ENCODE measurements around the gene INPP4A. TPM values are rescaled to one million over a fixed set of nuclear protein-coding genes. Genes with fewer than 3 reads are reported as not detected.

The INPP4A gene
- total RNA-seq, 1 donor from 2014 or later = 73.0 TPM

DNA sequence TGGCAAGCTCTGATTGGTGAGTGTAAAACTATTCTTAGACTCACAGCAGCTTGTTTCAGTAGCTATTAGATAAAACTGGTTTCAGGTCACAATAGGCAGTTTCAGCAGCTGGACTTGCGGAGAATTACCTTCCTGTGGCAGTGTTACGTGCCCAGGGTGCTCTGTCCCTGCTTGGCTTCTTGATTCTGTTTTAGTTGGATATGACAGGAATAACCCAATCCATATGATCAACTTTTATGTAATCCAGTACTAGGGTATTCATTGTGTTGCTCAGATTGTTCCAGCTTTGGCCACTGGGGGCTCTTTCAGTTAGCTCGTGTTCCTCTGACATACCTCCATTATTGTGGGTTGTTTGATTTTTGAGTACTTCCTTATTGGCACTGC lies 43.1 kb downstream of the INPP4A start:
- no peak for FAIRE-seq
- DNase-seq (ENCODE audit: low spot score in 2 of 2) = no peak

DNA sequence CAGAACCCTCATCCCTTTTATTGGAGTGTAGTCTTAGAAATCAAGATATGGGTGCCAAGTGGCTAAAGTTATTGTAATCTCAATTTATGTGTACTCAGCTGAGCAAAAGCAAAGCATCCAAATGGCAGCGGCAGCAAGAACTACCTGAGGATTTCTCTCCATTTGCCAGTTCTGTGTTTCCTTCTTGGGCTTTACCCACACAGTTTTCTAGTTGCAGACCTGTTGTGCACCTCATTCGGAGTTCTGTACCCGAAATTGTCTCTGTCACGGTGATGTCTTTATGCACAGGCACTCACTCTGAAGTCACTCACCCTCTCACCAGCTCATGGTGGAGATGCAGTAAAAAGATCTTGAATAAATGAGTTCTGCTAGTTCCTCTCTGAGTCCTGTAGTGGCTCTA lies 43.6 kb downstream of the INPP4A start:
- DNase-seq (ENCODE audit: low spot score in 2 of 2) = no peak
- FAIRE-seq = no peak

DNA sequence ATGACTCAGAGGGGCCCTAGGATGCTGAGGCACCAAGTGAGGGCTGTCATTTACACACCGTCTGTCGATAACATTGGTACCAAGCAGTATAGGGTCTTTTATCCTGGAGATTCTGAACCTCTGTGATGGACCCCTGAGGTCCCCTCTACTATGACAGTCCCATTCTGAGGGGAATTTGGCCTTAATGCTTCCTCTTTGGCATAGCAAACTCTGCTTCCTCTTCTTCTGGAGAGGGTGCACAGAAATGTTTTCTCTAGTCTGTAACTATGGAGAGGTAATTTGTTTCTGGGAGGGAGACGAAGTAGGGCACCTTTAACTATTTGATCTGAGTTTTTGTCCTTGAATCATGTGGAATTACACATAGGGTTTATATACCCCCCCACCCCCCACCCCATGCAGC lies 44.8 kb downstream of the INPP4A start:
- FAIRE-seq (no peak), DNase-seq (ENCODE audit: low spot score in 2 of 2) (no peak)

DNA sequence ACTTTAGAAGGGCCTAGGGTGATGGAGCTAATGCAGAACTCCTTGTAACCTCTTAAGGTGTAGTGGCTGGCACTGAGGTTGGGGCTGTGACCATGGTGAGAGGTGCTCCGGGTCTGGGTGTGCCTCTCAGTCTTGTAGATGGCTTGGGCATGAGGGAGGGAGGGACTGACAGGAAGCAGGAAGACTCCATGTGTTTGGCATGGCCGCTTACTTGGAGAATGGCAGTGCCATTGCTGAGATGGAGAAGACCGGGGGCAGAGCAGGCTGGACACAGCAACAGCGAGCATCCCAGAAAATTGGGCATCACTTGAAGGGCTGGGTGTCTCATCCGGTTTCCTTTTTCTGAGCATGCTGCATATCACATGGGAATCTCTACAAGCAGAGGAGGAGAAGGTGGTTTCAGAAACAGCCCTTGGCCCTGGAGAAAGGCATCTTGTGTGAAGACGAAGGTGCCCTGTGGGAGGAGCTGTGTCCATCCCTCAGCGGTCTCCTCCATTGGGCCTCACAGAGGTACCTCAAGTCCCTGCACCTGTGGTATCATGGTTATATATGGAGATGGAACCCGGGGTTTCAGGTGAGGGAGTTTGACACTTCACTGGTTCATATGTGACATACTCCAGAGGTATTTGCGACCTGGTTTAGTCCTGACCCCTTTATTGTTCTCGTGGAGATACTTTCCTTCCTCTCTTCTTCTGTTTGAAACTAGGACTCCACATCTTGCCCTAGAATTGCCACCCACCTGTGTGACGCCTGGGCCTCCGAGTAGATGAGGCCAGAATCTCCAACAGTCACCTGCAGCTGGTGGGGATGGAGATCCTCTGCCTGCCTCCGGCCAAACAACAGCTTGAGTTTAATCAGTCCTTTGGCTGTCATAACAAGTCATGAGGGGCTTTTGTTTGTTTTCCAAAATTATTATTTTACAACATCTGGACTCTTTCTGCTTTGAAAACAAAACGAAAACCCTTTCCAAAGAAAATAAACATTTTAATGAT lies 45.6 kb downstream of the INPP4A start:
- no peak for DNase-seq (ENCODE audit: low spot score in 2 of 2)
- no peak for FAIRE-seq

DNA sequence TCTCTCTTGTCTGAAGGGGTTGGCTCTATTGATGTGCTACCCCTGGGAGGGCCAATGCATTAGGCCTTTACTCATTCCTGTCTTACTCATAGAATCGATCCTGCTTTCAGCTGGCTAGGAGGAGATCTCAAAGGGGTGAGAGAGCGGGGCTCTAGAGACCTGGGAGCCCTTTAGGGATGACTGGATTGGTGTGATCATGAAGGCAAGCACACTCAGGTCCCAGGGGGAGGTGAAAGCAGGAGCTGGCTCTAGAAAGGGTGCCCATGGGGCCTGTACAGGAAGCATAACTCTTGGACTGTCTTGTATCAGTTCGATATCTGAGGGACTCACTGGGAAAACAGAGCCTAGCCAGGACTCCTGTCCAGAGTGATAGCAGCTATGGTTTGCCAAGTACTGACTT lies 47.8 kb downstream of the INPP4A start:
- FAIRE-seq = no peak

DNA sequence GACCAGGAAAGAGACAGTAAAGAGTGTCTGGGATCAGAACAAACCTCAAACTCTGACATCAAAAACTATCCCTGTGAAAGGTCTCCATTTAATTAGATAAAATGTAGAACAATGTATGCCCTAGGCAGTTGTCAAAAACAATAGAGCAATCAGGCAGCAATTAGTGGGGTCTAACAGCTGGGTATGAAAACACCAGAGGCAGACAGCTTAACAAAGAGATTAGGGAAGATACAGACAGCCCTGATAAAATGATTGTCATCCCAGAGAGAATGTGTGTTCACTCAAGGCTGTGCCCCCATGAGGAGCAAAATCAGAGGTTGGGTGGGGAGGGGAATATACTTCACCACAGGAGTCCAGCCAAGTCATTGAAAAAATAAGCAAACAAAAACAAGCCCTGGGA lies 50.0 kb downstream of the INPP4A start:
- FAIRE-seq (no peak), DNase-seq (ENCODE audit: low spot score in 2 of 2) (no peak)

More for the DNA sequence above, 47.8 kb downstream of the INPP4A start:
- no peak for DNase-seq (ENCODE audit: low spot score in 2 of 2)

DNA sequence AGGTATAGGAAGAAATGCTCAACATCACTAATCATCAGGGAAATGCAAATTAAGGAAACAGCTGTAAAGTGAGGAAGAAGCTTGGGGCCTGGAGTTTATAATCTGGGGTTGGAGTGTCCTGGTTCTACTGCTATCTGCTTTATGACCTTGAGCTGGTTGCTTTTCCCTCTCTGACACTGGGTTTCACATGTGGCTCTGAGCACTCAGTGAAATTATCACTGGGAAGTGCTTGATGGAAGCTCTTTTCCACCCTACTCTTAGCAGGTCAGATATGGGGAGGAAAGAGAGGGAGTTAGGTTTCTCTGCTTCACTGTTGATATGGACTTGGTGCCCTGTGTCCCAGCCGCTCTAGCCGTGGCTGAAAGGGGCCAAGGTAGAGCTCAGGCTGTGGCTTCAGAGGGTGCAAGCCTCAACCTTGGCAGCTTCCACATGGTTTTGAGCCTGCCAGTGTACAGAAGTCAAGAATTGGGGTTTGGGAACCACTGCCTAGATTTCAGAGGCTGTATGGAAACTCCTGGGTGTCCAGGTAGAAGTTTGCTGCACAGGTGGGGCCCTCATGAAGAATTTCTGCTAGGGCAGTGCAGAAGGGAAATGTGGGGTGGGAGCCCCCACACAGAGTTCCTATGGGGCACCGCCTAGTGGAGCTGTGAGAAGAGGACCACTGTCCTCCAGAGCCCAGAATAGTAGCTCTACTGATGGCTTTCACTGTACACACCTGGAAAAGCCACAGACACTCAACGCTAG lies 52.3 kb downstream of the INPP4A start:
- DNase-seq (ENCODE audit: low spot score in 2 of 2) (no peak), FAIRE-seq (no peak)

DNA sequence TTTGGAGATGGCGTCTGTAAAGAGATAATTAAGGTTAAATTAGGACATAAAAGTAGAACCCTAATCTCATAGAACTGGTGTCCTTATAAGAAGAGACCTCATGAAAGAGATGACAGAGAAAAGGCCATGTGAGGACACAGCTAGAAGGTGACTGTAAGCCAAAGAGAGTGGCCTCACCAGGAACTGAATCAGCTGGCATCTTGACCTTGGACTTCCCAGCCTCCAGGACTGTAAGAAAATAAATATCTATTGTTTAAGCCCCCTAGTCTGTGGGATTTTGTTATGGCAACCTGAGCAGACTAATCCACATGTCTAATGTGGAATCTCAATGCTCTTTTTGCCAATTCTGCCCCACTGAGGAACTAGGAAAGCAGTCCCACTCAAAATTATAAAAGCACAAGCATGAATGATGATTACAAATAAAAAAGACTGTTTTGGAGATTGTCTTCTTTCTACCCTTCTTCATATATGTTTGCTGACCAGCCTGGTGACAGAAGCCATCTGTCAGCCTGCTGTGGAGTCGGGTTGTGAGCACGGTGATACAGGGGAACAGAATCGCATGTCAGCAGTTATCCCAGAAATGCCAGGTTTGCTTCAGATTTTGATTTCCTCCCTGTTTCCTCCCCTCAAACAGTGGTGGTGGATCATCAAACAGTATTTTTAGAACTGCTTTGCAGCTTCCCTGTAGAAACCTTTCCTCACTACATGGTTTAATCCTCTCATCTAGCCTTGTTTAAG lies 54.2 kb downstream of the INPP4A start:
- DNase-seq (ENCODE audit: low spot score in 2 of 2) = no peak
- no peak for FAIRE-seq

DNA sequence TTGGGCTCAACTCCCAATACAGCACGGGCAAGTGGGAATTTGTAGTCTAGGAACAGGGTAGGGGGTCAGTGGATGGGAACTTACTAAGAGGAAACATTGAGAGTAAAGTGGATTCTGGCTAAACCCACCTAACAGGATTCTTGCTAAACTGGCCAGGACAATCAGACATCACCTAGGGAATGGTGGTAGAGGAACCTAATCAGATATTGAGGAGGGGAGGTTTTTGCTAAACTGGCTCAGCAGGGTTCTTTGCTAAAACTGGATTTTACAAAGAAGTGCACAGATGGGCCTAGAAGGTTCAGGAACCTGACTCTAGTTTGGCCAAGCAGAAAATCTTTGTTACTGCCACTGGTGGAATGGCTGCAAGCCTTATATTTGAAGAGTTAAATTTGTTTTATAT lies 55.9 kb downstream of the INPP4A start:
- FAIRE-seq (no peak), DNase-seq (ENCODE audit: low spot score in 2 of 2) (no peak)

DNA sequence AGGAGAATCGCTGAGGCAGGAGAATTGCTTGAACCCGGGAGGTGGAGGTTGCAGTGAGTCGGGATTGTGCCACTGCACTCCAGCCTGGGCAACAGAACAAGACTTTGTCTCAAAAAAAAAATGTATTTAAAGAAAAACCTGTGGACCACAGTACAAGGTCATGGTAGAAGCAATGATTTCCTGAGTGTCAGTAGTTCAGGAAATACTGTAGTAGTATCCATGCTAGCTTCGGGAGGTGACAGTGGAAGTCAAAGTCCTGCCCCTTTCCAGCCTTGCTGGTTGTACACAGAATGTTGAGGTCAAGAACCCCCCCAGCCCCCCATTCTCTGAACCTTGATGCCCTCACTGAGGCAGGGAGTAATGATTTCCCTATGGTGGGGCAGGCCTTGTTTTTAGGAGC lies 56.6 kb downstream of the INPP4A start:
- FAIRE-seq = no peak
- no peak for DNase-seq (ENCODE audit: low spot score in 2 of 2)

DNA sequence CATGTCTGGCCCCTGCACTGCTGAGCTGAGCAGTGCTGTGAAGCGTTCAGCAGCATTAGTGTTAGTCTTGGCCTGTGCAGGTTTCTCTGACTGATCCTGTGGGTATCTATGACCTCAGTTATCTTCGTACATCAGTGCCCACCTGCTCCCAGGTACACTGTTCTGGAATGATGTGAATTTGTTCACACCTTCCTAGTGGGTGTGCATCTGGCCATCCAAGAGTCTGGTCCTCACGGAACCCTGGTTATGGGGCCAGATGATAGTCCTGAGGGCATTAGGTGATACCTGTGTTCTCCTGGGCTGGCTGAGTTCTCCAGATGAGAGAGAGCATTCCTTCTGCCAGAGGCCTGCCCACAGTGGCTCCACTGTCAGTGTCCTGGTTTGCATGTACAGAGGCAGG lies 57.2 kb downstream of the INPP4A start:
- FAIRE-seq (no peak), DNase-seq (ENCODE audit: low spot score in 2 of 2) (no peak)

DNA sequence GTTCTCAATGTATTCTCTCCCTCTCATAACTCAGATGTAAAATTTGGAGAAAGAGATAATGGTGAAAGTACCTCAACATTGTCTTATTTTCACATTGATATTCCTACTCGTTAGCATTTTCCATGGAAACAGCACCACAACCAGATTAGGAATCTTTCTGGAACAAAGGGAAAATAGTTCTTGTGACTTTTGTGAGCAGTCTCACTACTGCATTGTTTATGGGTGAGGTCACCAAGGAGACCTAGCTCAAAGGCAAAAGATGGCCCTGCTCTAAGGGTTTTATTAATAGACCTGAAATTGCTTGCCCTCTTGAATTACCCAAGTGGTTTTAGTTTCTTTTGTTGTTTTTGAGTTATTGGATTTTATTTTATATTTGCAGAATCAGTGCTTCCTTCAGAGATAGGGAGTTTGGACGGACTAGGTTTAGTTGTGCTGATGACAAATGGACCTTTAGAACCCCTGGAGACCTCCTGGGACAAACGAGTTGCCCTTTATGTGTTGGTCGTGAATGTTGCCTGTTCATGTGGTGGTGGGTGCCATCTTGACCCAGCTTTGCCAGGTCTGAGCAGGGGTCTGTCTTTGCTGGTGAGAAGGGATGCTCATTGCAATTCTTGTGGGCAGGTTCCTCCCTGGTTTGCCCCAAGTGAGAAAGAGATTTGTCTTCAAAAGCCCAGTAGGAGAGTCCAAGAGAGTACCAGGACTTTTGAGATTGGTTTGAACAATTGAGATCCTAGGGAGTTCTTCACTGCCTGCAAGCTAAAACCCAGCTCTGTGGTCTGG lies 58.1 kb downstream of the INPP4A start:
- FAIRE-seq = no peak
- no peak for DNase-seq (ENCODE audit: low spot score in 2 of 2)

DNA sequence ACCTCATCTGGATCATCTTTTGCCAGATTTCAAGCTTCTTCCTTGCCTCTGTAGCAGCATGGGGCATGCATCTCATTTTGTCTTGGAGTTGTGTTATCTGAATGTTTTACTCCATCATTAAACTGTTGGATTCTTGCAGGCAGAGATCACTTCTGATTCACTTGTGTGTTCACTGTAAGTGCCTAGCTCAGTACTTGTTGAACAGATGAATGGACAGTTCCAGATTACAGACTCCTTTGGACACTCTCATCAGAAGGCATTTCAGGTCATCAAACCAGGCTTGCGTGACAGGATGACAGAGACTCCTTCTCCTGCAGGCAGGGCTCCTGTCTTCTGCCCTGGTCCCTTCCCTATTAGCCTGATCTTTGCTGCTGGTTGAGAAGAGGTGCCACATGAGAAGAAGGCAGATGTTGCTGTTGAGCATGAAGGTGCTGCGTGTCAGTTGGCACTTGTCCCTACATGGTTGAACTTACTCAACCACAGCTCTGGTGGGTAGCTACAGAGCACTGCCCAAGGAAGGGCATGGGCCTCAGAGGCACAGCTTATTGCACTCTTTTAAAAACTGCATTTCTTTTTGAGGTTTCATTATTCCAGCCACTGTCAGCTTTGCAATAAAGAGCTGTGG lies 58.9 kb downstream of the INPP4A start:
- no peak for FAIRE-seq
- DNase-seq (ENCODE audit: low spot score in 2 of 2) = no peak

DNA sequence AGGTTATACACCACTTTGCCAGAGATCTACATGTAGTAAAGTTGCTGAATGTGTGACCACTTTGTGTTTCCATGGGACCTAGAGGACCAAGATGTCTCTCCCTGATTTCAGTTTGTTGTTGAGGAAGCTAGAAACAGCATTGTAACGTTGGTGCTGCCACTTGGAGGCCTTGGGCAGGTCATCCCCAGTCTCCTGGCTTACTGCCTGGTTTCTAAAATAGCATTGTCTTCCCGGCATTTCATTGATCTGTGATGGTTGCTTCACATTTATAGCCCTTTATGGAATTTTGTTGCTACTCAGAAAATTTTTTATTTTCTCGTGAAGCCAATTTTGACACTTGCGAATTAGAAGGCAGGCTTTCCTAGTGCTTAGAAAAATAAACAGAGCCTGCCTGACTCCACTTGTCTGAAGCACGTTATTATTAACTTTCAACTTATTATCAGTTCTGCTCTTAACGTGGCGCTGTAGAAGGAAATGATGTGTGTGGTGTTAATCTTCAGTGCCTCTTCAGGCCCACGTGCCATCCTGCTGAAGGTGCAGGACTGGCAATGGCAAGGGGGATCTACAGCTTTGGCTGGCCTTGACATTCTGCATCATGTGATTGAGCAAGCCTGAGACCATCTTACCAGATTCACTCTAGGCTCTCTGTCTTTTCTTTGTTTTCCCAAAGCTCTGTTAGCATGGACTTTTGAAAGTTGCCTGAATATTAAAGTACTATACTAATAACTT lies 59.9 kb downstream of the INPP4A start:
- DNase-seq (ENCODE audit: low spot score in 2 of 2) (no peak), FAIRE-seq (no peak)

DNA sequence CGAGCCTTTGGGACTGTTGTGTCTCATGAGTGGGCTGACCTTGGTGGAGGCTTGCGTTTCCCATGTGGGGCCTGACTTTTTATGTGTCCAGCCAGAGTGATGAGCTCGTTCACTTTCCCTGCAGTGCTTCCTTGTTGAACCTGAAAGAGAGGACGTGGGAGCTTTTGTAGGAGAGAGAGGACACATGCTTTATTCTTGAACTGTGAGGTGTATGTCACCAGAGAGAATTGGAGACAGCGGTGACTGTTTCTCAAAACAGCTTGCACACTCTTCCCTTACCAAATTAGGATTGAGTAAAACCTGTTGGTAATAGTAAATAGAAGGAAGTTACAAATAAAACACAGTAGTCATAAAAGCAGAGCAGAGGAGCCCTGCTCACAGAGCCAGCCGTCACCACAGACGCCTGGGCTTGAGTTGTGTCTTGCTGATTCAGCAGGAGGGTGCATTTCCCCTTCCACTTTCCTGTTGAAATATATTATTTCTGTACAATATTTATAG lies 60.7 kb downstream of the INPP4A start:
- FAIRE-seq = no peak

DNA sequence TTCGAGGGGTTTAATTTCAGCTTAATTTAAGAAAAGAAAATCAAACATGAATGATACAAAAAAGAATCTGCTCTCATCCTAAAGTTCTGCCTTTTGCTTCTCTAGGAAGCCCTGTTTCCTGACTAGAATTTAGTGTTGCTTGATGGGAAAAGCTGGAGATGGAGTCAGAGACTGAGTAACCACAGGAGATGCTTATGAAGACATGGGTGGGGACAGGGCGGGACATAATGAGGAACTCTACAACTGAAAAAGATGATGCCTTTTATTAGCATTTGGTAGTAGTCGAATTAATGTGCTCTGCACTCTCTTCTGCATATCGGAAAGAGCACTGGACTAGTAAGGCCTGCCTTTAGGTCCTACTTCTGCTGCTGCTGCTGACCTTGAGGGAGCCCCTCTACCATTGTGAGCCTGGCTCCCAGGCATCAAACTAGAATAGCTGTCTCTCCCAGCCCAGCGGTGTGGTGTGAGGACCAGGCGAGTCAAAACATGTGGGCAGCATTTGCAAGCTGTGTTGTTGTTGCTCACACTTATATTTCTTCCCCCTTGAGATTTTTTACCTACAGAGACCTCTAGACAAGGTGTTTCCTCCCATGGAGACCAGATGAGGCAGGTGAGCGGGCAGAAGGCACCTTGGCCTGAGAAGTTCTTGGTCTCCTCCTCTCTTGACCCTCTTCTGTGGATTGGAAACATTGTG lies 61.5 kb downstream of the INPP4A start:
- DNase-seq (ENCODE audit: low spot score in 2 of 2) = no peak
- no peak for FAIRE-seq

More for the DNA sequence above, 60.7 kb downstream of the INPP4A start:
- DNase-seq (ENCODE audit: low spot score in 2 of 2) = no peak

DNA sequence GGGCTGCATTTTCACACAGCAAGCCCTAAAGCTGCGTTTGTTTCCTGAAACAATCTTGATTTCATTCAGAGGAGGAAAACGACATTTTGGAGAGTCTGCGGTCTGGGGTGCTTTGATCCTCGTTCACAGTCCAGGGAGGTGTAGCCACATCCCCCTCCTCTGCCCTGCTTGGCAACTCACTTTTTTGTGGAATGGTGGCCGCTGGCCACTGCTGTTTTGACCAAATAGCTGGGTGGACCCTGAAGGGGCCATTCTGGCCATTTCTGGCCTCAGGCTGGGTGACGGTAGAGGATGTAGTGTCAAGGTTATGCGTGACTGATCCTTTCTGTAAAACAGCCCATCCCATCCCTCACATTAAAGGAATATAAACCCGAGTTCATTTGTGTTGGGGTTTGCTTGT lies 62.2 kb downstream of the INPP4A start:
- DNase-seq (ENCODE audit: low spot score in 2 of 2) = no peak
- FAIRE-seq = no peak

DNA sequence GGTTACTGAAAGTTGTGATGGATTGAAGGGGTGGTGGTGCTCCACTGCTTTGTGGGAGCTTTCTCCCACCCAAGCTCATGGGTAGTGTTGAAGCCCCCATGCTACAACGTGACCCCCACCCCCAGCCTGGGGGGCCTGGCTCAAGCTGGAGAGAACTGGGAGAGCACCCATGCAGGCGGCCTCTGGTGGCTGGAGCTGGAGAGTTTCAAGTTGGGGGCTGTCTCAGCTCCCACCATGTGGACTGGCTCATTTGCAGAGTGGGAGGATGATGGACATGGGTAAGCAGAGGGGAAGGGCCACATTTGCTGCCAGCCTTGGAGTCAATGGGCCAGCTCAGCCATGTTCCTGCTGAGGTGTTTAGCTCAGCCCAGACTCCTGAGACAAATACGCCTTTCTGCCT lies 62.8 kb downstream of the INPP4A start:
- FAIRE-seq (no peak), DNase-seq (ENCODE audit: low spot score in 2 of 2) (no peak)

Measured in frontal cortex (tissue), 4 donors.